ENCODE data around the gene SKOR1. TPM values are rescaled to one million over a fixed set of nuclear protein-coding genes. Genes with fewer than 3 reads are reported as not detected.

Gene SKOR1
- total and polyA plus RNA-seq, 2 of the 13 experiments (the other 11 are each of a cell fraction or from before 2014, with no cell fraction given): 0.09 to 0.11 TPM

DNA sequence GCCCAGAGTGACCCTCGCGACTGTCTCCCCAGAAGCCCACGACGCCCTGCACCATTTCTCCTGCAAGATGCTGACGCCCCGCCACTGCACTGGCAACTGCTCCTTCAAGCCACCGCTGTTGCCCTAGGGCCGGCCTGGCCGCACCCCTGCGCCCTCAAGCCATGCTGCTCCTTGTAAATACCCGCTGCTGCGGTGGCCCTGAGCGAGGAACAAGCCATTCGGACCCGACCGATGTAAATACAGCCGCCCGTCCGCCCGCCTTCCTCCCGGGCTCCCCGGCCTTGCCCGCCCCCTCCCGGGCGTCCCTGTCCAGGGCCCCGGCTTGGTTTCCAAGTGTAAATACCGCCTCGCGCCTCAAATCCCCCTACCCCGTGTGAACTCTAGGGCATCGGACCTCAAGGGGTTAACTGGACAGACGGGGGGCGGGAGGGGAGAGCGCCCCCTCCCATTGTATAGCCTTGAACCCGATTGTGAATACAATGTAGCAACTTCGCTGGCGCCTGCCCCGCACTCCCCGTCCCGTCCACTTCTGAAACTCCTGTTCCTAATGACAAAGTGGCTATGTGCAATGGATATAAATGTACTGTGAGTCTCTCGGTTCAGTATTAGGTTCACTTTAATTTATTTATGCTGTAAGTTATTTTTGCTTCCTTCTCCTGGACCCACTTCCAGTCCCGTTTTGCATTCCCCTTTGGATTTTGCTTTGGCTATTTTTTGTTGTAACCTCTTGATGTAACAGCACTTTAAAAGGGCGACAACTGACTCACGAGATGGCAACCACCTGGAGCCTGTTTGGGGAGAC is 8.6 kb downstream of the SKOR1 start (continued):
- TF ChIP-seq KLF15 (CRISPR knock-in tag; IDR thresholded peaks at IDR 0.05; ENCODE audit: borderline replicate concordance): no peak
- TF ChIP-seq STAT6 (CRISPR knock-in tag; IDR thresholded peaks at IDR 0.05; ENCODE audit: borderline replicate concordance): no peak
- TF ChIP-seq, protein P1, sequence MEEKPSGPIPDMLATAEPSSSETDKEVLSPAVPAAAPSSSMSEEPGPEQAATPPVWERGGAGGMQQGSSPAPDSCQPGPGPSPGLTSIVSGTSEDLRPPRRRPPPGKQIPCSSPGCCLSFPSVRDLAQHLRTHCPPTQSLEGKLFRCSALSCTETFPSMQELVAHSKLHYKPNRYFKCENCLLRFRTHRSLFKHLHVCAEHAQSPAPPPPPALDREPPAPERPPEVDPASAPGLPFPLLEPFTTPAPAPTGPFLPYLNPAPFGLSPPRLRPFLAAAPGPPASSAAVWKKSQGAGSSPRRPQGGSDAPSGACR (CRISPR knock-in tag; IDR thresholded peaks at IDR 0.05): 0 out of 2 replicates have a peak, but pooled peaks have one; percentile 60
- no peak for TF ChIP-seq JUNB (CRISPR knock-in tag; IDR thresholded peaks at IDR 0.05; ENCODE audit: borderline replicate concordance)
- TF ChIP-seq KIAA2018 (CRISPR knock-in tag; IDR thresholded peaks at IDR 0.05; ENCODE audit: borderline replicate concordance): no peak
- TF ChIP-seq IRF2 (CRISPR knock-in tag; IDR thresholded peaks at IDR 0.05): no peak
- TF ChIP-seq, protein P2, sequence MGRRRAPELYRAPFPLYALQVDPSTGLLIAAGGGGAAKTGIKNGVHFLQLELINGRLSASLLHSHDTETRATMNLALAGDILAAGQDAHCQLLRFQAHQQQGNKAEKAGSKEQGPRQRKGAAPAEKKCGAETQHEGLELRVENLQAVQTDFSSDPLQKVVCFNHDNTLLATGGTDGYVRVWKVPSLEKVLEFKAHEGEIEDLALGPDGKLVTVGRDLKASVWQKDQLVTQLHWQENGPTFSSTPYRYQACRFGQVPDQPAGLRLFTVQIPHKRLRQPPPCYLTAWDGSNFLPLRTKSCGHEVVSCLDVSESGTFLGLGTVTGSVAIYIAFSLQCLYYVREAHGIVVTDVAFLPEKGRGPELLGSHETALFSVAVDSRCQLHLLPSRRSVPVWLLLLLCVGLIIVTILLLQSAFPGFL (CRISPR knock-in tag; IDR thresholded peaks at IDR 0.05): no peak
- no peak for TF ChIP-seq TAF1 (CRISPR knock-in tag; IDR thresholded peaks at IDR 0.05)
- no peak for TF ChIP-seq SMAD1 (CRISPR knock-in tag; IDR thresholded peaks at IDR 0.05; ENCODE audit: borderline replicate concordance, low read depth)
- no peak for TF ChIP-seq NR0B2 (CRISPR knock-in tag; IDR thresholded peaks at IDR 0.05)
- TF ChIP-seq MYPOP (CRISPR knock-in tag; IDR thresholded peaks at IDR 0.05): no peak
- TF ChIP-seq JARID2 (CRISPR knock-in tag; IDR thresholded peaks at IDR 0.05; ENCODE audit: insufficient replicate concordance): no peak

Data from HepG2 (cell line).